Colonic mucosa (tissue), 4 donors: ENCODE results near the gene EIF2D. TPM values are rescaled to one million over a fixed set of nuclear protein-coding genes. Genes with fewer than 3 reads are reported as not detected.

ENCODE experiments used
- DNase-seq: peaks from one replicate; pipeline ENCODE4 v3.0.0-alpha.2; 2020
- H3K27ac ChIP-seq: fragments of 200-600 bp; one replicate; pipeline ENCODE4 v1.8.0; 2021
- H3K27me3 ChIP-seq: fragments of 200-600 bp; one replicate; pipeline ENCODE4 v1.8.0; 2021
- H3K36me3 ChIP-seq: fragments of 200-600 bp; one replicate; pipeline ENCODE4 v1.8.0; 2021
- H3K4me1 ChIP-seq: fragments of 200-600 bp; one replicate; pipeline ENCODE4 v1.8.0; 2021; ENCODE audit warnings: mild to moderate bottlenecking
- H3K4me3 ChIP-seq: fragments of 200-600 bp; one replicate; pipeline ENCODE4 v1.8.0; 2021
- H3K9ac ChIP-seq, 2 donors: one replicate each; pipeline ENCODE4 v1.7.0; 2013; ENCODE audit warnings: control low read depth in 2 of 2, low read depth in 2 of 2, low read length in 2 of 2
- H3K9me3 ChIP-seq: fragments of 200-600 bp; one replicate; pipeline ENCODE4 v1.8.0; 2021
- intact Hi-C: fragments of 100-400 bp; cut with DNase I; formaldehyde crosslinking; loops from one replicate; pipeline ENCODE4 v1.14.1; 2022
- total RNA-seq, 2 donors: library from RNA; stranded (reverse); fragmentation: NEBNext Ultra II Directional in 1 of 2; extraction: Animal tissue kit (Norgen Biotek cat#: 25700) in 1 of 2; gene quantifications; one replicate each; pipeline ENCODE4 v1.2.1, GENCODE V29; 2021
- TF ChIP-seq, protein P1 (sequence below): fragments of 200-600 bp; IDR thresholded peaks from one replicate; pipeline ENCODE4 v1.8.0; 2022; ENCODE audit warnings: antibody characterized with exemption, mild to moderate bottlenecking
- donor health status: healthy.
- donor health status: DM: no; HTN: no; CAD: no.
- donor health status: DM: no; HTN: no; CAD: no.

EIF2D gene
- total RNA-seq, 2 donors from 2014 or later: 39.2 to 45.0 TPM

DNA sequence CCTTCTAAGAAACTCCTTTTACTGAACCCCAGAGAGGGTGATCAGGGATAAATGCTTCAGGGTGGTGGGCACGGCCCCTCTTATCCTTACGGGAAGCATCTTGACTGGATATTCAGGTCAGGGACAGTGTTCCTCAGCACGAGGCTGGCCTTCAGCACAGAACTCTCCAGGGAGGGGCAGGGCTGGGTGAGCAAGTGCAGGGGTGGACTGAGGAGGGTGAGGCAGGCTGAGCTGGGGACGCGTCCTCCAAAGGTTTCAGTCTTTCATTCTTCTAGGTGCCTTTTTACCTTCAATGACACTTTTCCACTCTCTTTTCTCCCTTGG lies 52.6 kb downstream of the EIF2D start:
- TF ChIP-seq, protein P1, sequence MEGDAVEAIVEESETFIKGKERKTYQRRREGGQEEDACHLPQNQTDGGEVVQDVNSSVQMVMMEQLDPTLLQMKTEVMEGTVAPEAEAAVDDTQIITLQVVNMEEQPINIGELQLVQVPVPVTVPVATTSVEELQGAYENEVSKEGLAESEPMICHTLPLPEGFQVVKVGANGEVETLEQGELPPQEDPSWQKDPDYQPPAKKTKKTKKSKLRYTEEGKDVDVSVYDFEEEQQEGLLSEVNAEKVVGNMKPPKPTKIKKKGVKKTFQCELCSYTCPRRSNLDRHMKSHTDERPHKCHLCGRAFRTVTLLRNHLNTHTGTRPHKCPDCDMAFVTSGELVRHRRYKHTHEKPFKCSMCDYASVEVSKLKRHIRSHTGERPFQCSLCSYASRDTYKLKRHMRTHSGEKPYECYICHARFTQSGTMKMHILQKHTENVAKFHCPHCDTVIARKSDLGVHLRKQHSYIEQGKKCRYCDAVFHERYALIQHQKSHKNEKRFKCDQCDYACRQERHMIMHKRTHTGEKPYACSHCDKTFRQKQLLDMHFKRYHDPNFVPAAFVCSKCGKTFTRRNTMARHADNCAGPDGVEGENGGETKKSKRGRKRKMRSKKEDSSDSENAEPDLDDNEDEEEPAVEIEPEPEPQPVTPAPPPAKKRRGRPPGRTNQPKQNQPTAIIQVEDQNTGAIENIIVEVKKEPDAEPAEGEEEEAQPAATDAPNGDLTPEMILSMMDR: no peak
- Histone ChIP-seq H3K9me3 (no peaks in the 10 kb centered on the region), H3K27ac (peak overlapping the region; percentile 13), H3K27me3 (no peaks in the 10 kb centered on the region), H3K4me1 (no peaks in the 10 kb centered on the region), H3K4me3 (no peak overlapping the region), H3K9ac (peak overlapping the region in 1 of 2 donors; percentile 80), H3K36me3 (no peaks in the 10 kb centered on the region)
- intact Hi-C loops: no loop called here
- DNase-seq: peak; percentile 47

DNA sequence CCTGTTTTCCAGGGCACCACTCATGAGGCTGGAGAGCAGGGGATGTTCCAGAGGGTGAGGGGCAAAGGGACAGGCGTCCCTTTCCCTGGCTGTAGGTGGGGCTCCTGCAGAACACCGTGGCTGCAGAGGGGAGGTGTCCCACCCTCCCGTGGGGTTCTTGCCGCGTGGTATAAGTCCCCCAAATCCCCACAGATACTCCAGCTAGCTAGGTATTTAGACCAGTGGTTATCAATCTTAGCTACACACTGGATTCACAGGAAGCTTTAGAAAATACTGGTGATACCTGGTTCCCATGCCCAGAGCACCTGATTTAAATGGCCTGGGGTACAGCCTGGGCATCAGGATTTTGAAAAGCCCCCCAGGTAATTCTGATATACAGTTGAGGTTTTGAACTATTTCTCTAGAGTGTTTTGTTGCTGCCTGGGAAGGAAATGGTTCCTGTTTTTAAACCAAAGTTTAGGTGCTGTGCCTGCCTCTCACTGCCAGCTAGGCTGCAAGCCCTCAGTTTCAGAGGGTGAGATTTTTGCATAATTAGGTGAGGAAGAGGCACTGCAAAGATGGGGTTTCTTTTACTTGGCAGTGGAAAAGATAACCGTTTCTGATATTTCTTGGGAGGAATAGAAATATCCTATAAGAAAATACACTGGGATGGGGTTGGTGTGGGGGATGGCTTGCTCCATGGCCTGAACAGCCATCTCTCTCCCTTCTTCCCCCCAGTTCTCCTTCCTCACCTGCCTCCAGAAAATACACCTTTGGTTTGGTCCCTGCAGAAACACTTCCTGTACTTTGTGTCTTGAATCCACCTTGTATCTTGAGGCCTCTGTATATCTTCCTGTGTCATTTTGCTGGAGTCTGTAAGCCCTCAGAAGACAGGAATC lies 53.2 kb downstream of the EIF2D start:
- no peak for DNase-seq
- Histone ChIP-seq H3K4me1 (no peaks in the 10 kb centered on the region), H3K27ac (peak overlapping the region; percentile 85)

GRCh38 chr1:206557636-206558473 lies 54.4 kb downstream of the EIF2D start:
- TF ChIP-seq, protein P1: no peak
- intact Hi-C loops: no loop called here
- Histone ChIP-seq H3K4me3 (peak overlapping the region; percentile 58), H3K4me1 (no peaks in the 10 kb centered on the region), H3K36me3 (no peaks in the 10 kb centered on the region), H3K9ac (peak overlapping the region; percentile 80 to 81), H3K9me3 (no peaks in the 10 kb centered on the region), H3K27ac (peak overlapping the region; percentile 85), H3K27me3 (no peaks in the 10 kb centered on the region)
- no peak for DNase-seq

More for the DNA sequence above, 53.2 kb downstream of the EIF2D start:
- no peaks in the 10 kb centered on the region for H3K27me3 ChIP-seq
- no peaks in the 10 kb centered on the region for H3K36me3 ChIP-seq
- no peaks in the 10 kb centered on the region for H3K9me3 ChIP-seq
- H3K4me3 ChIP-seq: peak overlapping the region; percentile 58
- intact Hi-C loops: no loop called here
- TF ChIP-seq, protein P1: no peak
- peak overlapping the region; percentile 63 to 80 for H3K9ac ChIP-seq

GRCh38 chr1:206556750-206557635 lies 55.3 kb downstream of the EIF2D start:
- Histone ChIP-seq H3K4me3 (peak overlapping the region; percentile 58), H3K9ac (peak overlapping the region; percentile 80 to 81), H3K36me3 (no peaks in the 10 kb centered on the region), H3K9me3 (no peaks in the 10 kb centered on the region), H3K4me1 (no peaks in the 10 kb centered on the region), H3K27ac (peak overlapping the region; percentile 85), H3K27me3 (no peaks in the 10 kb centered on the region)
- TF ChIP-seq, protein P1: no peak
- intact Hi-C loops: no loop called here
- DNase-seq: peak; percentile 86
